ENCODE results near the gene IFT22. TPM values are rescaled to one million over a fixed set of nuclear protein-coding genes. Genes with fewer than 3 reads are reported as not detected.
"Not testable (repeated sequence)": the region's sequence is repeated elsewhere in the genome, so short reads cannot be mapped to it uniquely, and the experiment has no call there.

Gene IFT22
- total RNA-seq, 1 experiment from 2014 or later = 29.4 TPM

DNA sequence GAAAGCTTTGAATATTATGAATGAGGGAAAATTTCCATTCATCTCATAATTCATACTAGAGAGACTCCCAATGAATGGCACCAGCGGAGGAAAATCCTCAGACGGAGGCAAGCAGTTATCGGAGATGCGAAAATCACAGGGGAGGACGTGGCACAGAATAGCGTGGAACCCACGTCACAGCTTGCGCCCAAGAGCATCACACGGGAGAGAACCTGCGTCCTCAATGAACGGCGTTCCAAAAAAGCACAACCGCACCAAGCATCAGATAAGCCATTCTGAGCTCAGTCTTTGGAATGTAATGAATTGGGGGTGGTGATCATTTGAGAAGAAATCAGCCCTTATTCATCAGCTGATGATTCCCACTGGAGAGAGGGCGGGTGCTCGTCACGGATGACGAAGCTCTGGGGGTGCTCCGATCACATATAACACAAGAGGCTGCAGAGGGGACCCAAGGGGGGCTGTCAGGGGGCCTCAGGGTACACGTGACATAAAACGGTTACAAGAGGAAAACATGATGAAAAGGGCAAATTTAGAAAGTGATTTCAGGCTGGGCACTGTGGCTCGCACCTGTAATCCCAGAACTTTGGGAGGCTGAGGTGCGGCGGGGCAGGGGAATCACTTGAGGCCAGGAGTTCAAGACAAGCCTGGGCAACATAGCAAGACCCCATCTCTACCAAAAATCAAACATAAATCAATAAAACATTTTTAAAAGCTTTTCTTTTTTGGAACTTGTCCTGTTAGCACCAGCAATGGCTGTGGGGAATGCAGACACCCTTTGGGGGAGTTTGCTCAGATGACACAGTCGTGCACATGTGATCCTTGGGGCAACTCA lies 42.9 kb downstream of the IFT22 start:
- no peak for DNase-seq (ENCODE audit: low spot score)

DNA sequence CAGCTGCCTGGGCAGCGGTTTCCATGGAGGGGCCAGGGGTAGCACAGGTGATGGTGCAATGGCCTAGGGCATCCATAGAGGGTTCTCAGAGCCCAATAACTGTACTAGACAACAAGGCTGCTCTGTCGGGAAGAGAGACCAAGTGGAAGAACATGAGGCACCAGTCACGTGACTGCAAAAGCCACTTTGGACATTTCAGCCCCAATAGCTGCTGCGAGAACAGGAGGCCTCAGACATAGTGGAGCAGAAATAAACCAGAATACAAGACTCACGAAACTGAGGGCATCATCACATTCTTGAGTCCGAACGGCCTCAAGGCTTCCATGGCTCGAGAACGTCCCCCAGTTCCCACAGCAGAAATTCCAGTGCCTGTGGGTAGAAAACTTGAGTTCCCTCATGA lies 44.5 kb downstream of the IFT22 start:
- DNase-seq (ENCODE audit: low spot score) = no peak

DNA sequence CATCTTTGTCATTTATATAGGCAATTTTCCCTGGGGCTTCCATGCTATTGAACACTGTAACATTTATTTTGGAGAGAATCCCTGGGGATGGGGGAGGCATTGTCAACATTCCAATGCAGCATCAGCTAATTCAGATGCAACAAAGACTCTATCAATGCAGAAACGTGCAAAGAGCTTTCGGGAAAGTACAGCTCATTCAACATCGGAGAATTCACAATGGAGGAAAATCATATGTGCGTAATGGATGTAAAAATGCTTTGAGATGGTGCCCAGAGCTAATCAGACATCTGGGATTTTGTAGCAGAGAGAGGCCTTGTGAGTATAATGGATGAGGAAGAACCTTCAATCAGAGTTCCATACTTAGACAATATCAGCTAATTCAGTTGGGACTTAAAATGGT lies 48.4 kb downstream of the IFT22 start:
- DNase-seq (ENCODE audit: low spot score) = no peak

DNA sequence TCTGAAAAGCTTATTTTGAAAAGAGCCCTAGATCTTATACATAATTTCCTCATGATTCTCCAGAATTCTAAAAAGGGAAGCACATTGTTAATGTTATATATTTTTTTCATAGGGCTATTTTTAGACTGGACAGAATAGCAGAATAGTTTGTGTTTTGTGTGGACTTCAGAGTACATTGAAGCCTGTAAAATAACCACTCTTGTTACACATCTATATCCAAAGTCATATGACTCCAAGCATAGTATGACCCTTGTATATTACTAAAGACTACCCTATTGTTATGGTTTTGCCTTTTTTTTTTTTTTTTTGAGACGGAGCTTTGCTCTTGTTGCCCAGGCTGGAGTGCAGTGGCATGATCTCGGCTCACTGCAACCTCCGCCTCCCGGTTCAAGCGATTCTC lies 50.6 kb downstream of the IFT22 start:
- no peak for DNase-seq (ENCODE audit: low spot score)

DNA sequence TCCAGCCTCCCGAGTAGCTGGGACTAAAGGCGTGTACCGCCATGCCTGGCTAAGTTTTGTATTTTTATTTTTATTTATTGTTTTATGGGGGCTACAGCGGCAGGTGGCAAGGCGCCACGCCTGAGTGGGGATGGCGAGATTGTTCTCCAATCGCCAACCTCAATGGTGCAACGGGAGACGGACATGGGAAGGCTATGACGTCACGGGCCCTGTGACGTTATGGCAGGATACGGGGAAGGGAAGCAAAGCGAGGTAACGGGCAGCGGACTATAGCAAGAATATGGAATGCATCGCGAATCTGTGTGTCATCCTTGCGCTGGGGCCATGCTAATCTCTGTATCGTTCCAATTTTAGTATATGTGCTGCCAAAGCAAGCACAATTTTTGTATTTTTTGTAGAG lies 51.9 kb downstream of the IFT22 start:
- no peak for DNase-seq (ENCODE audit: low spot score)

DNA sequence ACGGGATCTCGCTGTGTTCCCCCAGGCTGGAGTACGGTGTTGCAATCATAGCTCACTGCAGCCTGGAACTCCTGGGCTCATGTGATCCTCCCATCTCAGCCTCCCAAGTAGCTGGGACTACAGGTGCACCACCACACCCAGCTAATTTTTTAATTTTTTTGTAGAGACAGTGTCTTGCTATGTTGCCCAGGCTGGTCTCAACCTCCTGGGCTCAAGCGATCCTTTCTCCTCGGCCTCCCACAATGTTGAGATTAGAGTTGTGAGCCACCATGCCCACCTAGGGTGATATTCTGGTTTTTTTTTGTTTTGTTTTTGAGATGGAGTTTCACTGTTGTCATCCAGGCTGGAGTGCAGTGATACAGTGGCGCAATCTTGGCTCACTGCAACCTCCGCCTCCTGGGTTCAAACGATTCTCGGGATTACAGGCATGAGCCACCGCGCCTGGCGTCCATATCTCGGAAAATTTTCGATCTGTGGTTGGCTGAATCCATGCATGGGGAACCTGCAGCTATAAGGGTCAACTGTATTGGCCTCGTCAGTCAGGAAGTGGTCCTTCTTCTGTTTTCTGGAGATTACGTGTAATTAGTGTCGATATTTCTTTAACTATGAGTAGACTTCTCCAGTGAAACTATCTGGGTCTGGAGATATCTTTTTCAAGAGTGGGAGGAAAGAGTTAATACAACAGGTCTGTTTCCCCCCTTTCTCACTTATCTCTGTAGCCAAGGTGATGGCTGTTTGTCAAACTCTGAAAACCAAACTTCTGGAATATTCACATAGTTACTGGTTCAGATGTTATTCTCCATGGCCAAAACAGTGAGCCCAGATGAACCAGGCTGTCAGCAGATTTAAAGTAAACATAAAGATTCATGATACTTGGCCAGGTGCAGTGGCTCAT lies 55.7 kb downstream of the IFT22 start:
- no peak for DNase-seq (ENCODE audit: low spot score)

DNA sequence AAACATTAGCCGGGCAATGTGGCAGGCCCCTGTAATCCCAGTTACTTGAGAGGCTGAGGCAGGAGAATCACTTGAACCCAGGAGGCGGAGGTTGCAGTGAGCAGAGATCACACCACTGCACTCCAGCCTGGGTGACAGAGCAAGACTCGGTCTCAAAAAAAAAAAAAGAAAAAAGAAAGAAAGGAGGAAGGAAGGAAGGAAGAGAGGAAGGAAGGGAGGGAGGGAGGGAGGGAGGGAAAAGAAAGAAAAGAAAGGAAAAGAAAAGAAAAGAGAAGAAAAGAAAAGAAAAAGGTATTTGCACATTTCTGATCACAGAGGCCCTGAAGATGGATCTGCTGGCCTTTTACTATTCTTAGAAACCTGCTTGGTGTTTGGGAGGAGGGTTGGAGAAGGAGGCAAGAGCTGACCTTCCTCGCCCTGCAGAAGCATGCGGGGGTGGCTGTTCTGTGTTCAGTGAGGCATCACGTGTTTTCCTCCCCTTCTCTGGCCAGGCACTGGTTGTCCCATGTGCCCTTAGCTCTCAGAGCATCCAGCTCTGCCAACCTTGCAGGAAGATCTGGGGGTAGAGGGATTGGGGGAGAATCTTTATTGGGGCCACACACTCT lies 57.4 kb downstream of the IFT22 start:
- not testable (repeated sequence) for DNase-seq (ENCODE audit: low spot score)

Small RNA genes lying within 50 kb of the gene (small RNA-seq; reads per million reads assigned to genes)
- not detected for gene RNU6-1104P

Other genes starting within 250 kb of the IFT22 start
- 32.3 and 52.2 TPM in 2 replicates for gene TRIM56, start 236.3 kb downstream of the IFT22 start, total RNA-seq (2014; rRNA removed; shearing (Covaris generic))
- gene SERPINE1, start 194.7 kb downstream of the IFT22 start, total RNA-seq (2014; rRNA removed; shearing (Covaris generic)) = 4.6 and 5.0 TPM in 2 replicates
- gene AP1S1, start 167.3 kb downstream of the IFT22 start, total RNA-seq (2014; rRNA removed; shearing (Covaris generic)) = 272 and 277 TPM in 2 replicates
- gene VGF, start 156.2 kb downstream of the IFT22 start, total RNA-seq (2014; rRNA removed; shearing (Covaris generic)) = 0.39 and 0.48 TPM in 2 replicates
- 0.13 TPM in 2 replicates for gene NAT16, start 141.5 kb downstream of the IFT22 start, total RNA-seq (2014; rRNA removed; shearing (Covaris generic))
- 6.7 and 8.2 TPM in 2 replicates for gene MOGAT3, start 120.8 kb downstream of the IFT22 start, total RNA-seq (2014; rRNA removed; shearing (Covaris generic))
- 245 and 252 TPM in 2 replicates for gene PLOD3, start 104.2 kb downstream of the IFT22 start, total RNA-seq (2014; rRNA removed; shearing (Covaris generic))
- gene ZNHIT1, start 103.6 kb downstream of the IFT22 start, total RNA-seq (2014; rRNA removed; shearing (Covaris generic)) = 180 and 189 TPM in 2 replicates
- 14.7 and 15.1 TPM in 2 replicates for gene CLDN15, start 84.0 kb downstream of the IFT22 start, total RNA-seq (2014; rRNA removed; shearing (Covaris generic))
- gene FIS1, start 76.7 kb downstream of the IFT22 start, total RNA-seq (2014; rRNA removed; shearing (Covaris generic)) = 377 and 384 TPM in 2 replicates
- not detected in 2 replicates for gene COL26A1, start 41.1 kb upstream of the IFT22 start, total RNA-seq (2014; rRNA removed; shearing (Covaris generic))